ENCODE measurements around the gene HNRNPUL2.

HNRNPUL2 gene

DNA sequence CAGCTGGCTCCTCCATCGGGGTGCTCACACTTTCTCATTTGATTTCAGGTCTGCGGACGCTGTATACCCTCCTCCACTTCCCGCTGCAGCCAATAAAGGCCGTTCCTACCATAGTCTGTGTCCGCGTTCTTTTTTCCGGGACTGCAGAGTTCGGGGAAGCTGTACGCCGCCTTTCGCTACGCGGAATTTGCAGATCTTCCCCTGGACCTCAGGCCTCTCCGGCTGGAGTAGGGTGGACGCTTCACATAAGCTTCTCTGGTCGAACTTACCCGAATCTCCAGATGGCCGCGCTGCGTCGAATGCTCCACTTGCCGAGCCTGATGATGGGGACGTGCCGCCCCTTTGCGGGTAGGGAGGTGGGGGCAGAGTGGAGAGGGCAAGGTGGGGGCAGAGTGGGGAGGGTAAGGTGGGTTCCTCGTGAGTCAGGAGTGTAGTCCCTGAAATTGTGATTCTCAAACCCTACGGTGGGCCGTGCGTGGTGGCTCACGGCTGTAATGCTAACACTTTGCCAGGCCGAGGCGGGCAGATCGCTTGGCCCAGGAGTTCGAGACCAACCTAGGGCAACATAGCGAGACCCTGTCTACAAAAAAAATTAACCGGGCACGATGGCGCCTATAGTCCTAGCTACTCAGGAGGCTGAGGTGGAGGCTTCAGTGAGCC lies 61.5 kb downstream of the HNRNPUL2 start:
- no peak for DNase-seq

DNA sequence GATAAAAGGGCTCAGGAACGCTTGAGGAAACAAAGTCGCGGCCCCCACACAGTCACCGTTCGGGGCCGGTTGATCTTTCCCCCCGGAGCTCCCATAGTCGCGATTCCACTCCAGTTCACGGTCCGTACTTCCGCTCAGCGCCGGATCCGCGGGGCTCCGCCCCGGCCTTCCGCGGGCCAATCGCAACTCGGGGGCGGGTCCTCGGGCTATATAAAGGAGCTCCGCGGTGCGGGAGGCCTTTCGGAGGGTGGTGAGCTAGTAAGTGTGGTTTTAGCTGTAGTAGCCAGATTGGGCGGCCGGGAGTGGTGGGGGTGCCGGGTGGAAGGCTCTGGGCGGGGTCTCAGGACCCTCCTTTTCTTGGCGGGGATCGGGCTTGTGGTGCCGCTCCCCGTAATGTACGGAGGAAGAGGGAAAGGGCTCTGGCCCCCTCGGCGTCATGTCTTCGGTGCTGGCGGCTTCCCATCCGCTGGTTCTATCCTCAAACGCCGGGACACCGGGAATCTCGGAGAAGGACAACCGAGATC lies 62.1 kb downstream of the HNRNPUL2 start, which contains the start of the genes C11orf98 and CSKMT:
Gene C11orf98, minus strand, starts transcription at position 136 of the 524 bp plus-strand sequence. Its CDS starts 41 bp downstream, at position 95.
Gene CSKMT, plus strand, starts transcription at position 238 of the 524 bp plus-strand sequence. CDS start 568 bp downstream, outside the sequence.
- peak; percentile 90 for DNase-seq

GRCh38 chr11:62664405-62665074 lies 62.7 kb downstream of the HNRNPUL2 start:
- DNase-seq: peak; percentile 74

Measured in NCI-H1105 (cell line).